ENCODE measurements around the gene PASD1. TPM values are rescaled to one million over a fixed set of nuclear protein-coding genes. Genes with fewer than 3 reads are reported as not detected.

The PASD1 gene
- total RNA-seq, 4 donors from 2014 or later, result not detected

- Histone ChIP-seq H3K4me1 (peaks cover 0 to 10% (median 0%) of the 10 kb centered on the region in 4 donors), H3K4me3 (no peak overlapping the region), H3K27me3 (no peaks in the 10 kb centered on the region), H3K27ac (replicated peaks in 1 of 4) (no peak overlapping the region), H3K36me3 (no peaks in the 10 kb centered on the region), H3K9me3 (no peaks in the 10 kb centered on the region)
- intact Hi-C loops (cut with DNase I), result no loop called here
- no peak for TF ChIP-seq POLR2A (IDR thresholded peaks at IDR 0.05; ENCODE audit: low read depth)
- DNase-seq (ENCODE audit: extremely low spot score), result no peak
- 74% methylated on average over 9 of the region's 9 CpGs for WGBS
Measured at GRCh38 chrX:151702026-151702714, 138.7 kb downstream of the PASD1 start.

DNA sequence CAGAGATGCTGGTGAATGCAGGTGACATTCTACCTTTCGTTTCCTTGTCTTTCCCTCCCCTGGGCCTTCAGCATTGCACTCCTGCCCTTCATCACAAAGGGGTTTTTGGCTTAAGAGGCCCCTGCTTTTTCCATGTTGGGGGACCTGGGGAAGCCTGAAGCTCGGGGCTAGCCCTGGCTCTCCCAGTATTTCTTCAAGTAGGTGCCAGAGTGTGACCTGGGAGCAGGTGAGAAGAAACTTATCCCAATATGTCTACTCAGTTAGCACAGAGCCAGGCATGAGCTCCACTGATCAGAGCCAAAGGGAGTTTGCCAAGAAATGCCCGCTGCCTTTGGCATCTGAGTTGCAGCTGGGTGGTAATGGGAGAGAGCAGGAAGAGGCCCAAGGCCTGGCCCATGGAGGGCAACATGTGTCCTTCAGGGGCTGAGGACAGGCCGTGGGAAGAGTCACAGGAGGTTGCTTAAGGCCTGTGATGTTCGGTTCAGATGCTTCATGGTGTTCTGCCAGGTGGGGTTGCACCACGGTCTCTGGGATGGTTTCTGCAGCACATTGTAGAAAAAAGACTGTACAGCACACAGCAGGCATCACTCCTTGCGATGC, 139.4 kb downstream of the PASD1 start:
- H3K4me3 ChIP-seq, result no peak overlapping the region
- H3K27me3 ChIP-seq, result no peaks in the 10 kb centered on the region
- peaks cover 0 to 10% (median 0%) of the 10 kb centered on the region in 4 donors for H3K4me1 ChIP-seq
- intact Hi-C loops (cut with DNase I), result no loop called here
- H3K9me3 ChIP-seq, result no peaks in the 10 kb centered on the region
- H3K36me3 ChIP-seq, result no peaks in the 10 kb centered on the region
- no peak for DNase-seq (ENCODE audit: extremely low spot score)
- WGBS, result 53% methylated on average over 6 of the region's 7 CpGs
- H3K27ac ChIP-seq (replicated peaks in 1 of 4), result no peak overlapping the region
- TF ChIP-seq, protein P1, sequence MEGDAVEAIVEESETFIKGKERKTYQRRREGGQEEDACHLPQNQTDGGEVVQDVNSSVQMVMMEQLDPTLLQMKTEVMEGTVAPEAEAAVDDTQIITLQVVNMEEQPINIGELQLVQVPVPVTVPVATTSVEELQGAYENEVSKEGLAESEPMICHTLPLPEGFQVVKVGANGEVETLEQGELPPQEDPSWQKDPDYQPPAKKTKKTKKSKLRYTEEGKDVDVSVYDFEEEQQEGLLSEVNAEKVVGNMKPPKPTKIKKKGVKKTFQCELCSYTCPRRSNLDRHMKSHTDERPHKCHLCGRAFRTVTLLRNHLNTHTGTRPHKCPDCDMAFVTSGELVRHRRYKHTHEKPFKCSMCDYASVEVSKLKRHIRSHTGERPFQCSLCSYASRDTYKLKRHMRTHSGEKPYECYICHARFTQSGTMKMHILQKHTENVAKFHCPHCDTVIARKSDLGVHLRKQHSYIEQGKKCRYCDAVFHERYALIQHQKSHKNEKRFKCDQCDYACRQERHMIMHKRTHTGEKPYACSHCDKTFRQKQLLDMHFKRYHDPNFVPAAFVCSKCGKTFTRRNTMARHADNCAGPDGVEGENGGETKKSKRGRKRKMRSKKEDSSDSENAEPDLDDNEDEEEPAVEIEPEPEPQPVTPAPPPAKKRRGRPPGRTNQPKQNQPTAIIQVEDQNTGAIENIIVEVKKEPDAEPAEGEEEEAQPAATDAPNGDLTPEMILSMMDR (IDR thresholded peaks at IDR 0.05), result no peak
- TF ChIP-seq EP300 (IDR thresholded peaks at IDR 0.05) (no peak), POLR2A (IDR thresholded peaks at IDR 0.05; ENCODE audit: low read depth) (no peak), POLR2AphosphoS5 (IDR thresholded peaks at IDR 0.05) (no peak)

DNA sequence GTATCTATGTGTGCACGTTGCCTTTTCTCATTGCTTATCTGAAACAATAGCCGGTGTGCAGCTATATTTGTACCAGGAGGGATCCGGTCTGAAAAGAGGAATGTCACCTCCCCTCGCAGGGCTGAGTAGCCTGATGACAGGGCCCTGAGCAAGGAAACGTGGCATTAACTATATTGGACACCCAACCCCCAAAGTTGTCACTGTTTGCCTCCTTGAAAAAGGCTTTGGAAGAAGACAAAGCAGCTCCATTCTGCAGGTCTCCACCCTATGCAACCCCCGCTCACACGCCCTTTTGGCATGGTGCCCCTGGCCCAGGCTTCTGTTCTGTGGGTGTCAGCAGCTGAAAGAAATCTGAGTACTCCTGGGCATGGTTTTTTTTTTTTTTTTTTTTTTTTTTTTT, 140.0 kb downstream of the PASD1 start:
- intact Hi-C loops (cut with DNase I), result no loop called here
- TF ChIP-seq POLR2AphosphoS5 (IDR thresholded peaks at IDR 0.05), result no peak
- TF ChIP-seq, protein P1 (IDR thresholded peaks at IDR 0.05), result no peak
- no peak for TF ChIP-seq POLR2A (IDR thresholded peaks at IDR 0.05; ENCODE audit: low read depth)
- no peak for TF ChIP-seq EP300 (IDR thresholded peaks at IDR 0.05)
- no peak for DNase-seq (ENCODE audit: extremely low spot score)
- no peaks in the 10 kb centered on the region for H3K36me3 ChIP-seq
- no peaks in the 10 kb centered on the region for H3K27me3 ChIP-seq
- H3K4me1 ChIP-seq, result peaks cover 0 to 10% (median 0%) of the 10 kb centered on the region in 4 donors
- no peak overlapping the region for H3K27ac ChIP-seq (replicated peaks in 1 of 4)
- H3K4me3 ChIP-seq, result no peak overlapping the region
- no peaks in the 10 kb centered on the region for H3K9me3 ChIP-seq
- WGBS, result 36% methylated on average over 7 of the region's 7 CpGs

DNA sequence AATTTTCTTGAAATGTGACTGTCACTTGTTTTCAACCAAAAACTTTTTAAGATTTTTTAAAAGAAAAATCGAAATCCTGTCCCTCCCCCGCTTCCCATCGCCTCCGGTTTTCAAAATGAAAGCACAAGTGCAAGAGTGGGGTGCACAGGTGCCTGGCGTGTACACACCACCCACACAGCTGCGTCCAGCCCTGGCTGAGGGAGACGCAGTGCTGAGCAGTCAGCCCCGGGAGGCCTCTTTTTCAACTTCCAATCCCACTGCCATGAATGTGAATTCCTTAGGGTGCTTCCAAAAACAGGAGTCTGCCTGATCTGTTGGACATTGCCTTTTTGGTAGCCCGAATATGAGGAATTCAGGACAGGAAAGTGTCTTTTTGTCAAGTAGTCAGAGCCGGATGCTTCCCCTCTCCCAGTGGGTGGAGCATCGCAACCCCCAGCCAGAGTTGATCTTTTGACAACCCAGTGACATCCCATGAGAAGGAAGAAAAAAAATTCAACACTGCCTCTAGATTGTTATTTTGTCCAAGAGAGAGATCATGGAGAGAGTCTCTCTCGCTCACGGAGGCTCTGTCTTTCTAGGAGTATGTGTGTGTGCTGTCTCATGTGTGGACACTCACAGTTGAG, 140.7 kb downstream of the PASD1 start:
- WGBS, result 56% methylated on average over 13 of the region's 13 CpGs
- TF ChIP-seq, protein P1 (IDR thresholded peaks at IDR 0.05), result no peak
- TF ChIP-seq POLR2AphosphoS5 (IDR thresholded peaks at IDR 0.05), result no peak
- Histone ChIP-seq H3K9me3 (no peaks in the 10 kb centered on the region), H3K27me3 (no peaks in the 10 kb centered on the region), H3K4me1 (peaks cover 0 to 10% (median 0%) of the 10 kb centered on the region in 4 donors), H3K4me3 (peak overlapping the region in 1 of 4 donors; percentile 24), H3K36me3 (no peaks in the 10 kb centered on the region), H3K27ac (replicated peaks in 1 of 4) (no peak overlapping the region)
- DNase-seq (ENCODE audit: extremely low spot score), result no peak
- intact Hi-C loops (cut with DNase I), result no loop called here

DNA sequence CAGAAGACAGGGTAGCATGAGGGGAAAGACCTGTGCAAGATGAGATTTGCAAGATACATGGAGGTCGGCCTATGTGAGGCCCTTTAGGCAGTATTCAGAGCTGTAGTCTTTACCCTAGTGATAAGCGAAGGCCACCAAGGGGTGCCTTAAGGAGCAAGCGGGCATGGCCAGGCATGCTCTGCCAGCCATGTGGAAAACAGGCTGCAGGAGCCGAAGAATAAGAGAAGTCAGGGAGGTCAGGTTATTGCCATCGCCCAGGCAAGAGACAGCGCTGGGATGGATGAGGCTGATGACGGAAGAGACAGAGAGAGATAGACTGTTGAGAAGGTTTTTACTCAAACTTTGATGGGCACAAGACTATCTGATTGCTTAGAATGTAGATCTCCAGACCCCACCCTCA, 145.3 kb downstream of the PASD1 start:
- TF ChIP-seq POLR2AphosphoS5 (IDR thresholded peaks at IDR 0.05) (no peak), EP300 (IDR thresholded peaks at IDR 0.05) (no peak)
- Histone ChIP-seq H3K4me1 (peaks cover 0 to 8% (median 0%) of the 10 kb centered on the region in 4 donors), H3K27me3 (peaks cover 0 to 5% (median 0%) of the 10 kb centered on the region in 4 donors), H3K9me3 (no peaks in the 10 kb centered on the region), H3K27ac (replicated peaks in 1 of 4) (no peak overlapping the region), H3K36me3 (no peaks in the 10 kb centered on the region), H3K4me3 (no peak overlapping the region)
- intact Hi-C loops (cut with DNase I), result no loop called here
- WGBS, result 92% methylated on average over 7 of the region's 7 CpGs
- DNase-seq (ENCODE audit: extremely low spot score), result no peak

Measured in esophagus muscularis mucosa (tissue), 4 donors.